ENCODE measurements around the gene SEMA4F.

SEMA4F gene

DNA sequence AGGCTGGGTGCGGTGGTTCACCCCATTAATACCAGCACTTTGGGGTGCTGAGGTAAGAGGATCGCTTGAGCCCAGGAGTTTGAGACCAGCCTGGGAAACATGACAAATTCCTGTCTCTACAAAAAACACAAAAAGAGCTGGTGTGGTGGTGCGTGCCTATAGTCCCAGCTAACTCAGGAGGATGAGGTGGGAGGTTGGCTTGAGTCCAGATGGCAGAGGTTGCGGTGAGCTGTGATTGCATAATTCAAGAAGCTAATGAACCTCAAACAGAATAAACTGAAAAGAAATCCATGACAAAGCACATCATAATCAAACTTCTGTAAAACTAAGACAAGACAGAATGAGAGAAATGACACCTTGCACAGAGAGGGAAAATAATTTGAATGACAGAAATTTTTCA lies 54.8 kb downstream of the SEMA4F start:
- DNase-seq: no peak

DNA sequence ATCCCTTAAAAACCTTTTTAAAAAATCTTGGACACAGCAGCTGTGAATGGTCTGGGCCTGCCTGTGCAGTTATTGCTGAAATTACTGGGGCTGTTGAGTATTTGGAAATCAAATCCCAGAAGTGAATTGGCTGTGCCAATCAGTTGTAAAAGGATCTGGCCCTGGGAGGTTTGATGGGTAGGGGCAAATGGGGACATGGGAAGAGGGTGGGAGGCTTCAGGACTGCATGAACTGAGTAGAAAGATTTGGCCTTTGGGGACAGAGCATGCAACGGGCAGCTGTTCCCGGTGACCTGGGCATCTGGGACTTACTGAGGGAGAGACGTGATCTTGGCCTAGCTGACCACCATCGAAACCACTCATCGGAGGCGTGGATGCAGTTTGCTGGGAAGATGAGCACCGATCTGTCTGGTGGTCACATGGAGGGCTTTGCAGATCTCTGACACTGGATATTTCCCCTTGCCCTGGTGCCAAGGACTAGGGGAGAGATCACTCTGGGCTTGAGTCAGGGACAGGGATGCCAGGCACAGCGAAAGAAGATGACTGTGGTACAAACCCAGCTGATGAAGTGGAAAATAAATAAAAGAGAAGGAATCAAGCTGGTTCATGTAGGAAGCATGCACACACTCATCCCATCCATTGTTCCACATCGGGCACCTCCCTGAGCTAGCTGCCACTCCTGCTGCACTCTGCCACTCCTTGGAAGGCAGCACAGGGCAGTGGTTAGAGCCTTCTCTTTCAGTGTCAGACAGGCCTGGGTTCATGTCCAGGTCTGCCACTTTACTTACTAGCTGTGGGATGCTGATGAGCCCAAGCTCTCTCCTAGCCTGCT lies 58.4 kb downstream of the SEMA4F start:
- no peak for DNase-seq

DNA sequence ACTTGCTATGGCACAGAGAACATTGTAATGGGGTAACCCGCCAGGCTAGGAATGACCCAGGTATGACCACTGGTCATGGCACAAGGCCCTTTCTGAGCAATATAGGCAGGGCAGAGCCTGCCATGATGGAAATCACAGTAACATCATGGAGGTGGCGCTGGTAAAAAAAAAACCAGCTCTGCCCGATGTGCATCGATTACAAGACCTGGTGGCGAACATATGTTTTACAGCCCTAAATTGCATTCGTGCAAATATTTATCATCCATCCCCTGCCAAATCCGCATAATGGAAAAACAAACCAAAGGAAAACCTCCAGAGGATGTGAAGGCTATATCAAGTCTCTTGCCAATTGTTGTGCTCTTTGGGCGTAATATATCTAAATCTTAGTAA lies 60.6 kb downstream of the SEMA4F start:
- no peak for DNase-seq

DNA sequence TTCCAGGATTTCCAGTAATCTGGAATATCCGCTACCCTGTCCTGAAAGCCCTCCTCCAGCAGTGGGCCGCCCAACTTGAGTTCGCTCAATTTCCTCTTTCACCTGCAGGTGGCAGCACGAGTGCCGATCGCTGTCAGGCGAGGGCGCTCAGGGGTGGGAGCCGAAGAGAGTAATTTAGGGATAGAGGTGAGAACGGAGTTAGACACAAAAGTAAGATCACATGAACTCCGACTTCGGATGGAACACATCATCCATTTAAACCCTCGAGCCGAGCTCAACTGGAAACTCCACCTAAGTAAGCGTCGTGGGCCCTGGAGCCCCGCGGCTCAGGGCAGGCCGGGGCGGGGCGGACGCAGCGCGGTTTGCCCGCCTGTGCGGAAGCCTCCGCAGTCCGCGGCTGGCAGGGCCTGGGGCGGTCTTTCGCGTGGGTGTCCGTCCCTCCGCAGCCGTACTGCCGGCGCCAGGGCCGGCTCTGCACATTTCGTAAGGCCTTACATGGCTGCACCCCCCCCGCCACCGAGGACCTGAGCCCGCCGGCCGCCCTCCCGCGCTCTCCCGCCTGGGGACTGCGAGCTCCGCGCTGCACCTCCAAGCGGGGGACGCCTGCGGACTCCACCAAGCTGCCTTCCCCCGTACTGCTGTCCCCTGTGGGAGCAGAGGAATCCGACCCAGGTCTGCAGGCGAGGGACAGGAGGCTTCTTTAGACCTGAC lies 61.2 kb downstream of the SEMA4F start:
- DNase-seq: peak; percentile 82

DNA sequence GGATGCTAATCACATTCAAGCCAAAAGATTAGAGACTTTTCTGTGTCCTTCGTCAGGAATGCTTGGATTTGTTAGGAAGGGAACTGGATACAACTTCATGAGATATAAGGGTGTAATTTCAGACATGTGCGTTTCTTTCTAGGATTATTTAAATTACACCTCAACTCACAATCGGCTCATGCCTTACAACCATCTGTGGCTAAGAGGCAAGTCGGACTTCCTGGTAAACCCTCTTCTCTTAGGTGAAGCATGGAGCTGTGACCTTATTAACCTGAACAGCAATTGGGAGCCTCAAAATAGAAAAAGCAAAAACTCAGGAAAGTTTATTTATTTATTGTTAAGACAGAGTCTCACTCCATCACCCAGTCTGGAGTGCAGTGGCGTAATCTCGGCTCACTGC lies 61.8 kb downstream of the SEMA4F start:
- DNase-seq: no peak

DNA sequence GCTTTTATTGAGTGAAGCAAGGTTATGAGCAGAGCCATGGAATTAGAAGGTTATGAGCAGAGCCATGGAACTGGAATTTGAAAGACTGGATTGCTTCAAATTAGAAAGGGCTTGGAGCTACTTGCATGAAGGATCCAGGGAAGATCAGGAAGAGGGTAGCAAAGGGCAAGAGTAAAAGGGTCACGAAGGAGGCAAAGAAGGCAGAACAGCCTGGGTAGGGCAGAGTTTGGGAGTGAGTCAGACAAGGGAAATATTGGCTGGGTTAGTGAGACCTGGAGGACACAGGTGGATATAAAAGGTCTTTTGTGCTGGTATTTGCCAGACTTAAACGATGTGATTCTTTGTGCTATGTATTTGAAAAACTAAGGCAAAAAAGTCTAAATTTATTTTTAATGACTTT lies 65.0 kb downstream of the SEMA4F start:
- DNase-seq: no peak

DNA sequence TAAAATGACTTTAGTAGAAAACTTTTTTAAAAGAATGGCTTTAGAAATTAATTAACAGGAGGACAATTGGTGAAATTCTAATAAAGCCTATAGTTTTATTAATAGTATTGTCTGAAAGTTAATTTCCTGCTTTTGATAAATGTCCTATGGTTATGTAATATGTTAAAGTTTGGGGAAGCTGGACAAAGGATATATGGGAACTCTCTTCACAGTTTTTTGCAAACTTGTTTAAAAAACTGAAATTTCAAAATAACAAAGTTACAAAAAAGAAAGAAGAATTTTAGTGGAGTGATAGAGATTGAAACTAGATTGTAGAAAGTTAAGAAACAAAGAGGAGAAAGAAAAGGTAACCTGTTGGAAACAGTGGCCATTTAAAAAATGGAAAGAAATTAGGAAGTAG lies 67.3 kb downstream of the SEMA4F start:
- DNase-seq: no peak

DNA sequence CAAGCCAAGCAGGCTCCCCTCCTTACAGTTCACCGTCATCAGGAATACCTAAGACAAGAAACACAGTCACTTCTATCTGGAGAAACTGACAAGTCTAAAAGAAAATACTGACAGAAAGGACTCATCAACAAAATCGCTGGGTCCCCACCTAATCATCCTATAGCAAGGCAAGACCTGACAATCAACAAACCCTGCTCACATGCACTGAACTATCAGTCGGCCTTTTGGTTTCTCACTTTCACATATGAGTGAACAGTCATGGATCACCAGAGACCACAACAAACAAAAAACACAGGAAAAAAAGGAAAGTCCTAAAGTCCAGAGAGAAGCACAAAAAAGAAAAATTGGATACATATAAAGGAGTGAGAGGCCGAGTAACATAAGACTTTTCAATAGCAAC lies 70.4 kb downstream of the SEMA4F start:
- DNase-seq: no peak

DNA sequence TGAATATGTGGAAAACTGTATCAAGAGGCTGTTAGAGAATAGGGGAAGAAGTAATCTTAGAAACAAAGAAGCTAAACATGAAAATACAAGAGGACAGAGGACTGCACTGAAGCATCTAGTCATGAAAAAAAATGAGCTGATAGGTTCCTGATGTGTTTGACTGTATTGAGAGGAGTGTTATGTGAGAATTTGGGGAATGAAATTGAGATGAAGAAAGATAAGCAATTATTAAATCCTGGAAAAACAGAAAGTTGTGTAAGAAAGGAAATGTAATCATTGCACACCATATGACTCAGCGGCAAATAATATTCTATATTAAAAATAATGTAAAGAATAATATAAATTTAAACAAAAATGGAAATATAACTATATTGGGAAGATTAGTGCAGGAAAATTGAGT lies 71.2 kb downstream of the SEMA4F start:
- no peak for DNase-seq

DNA sequence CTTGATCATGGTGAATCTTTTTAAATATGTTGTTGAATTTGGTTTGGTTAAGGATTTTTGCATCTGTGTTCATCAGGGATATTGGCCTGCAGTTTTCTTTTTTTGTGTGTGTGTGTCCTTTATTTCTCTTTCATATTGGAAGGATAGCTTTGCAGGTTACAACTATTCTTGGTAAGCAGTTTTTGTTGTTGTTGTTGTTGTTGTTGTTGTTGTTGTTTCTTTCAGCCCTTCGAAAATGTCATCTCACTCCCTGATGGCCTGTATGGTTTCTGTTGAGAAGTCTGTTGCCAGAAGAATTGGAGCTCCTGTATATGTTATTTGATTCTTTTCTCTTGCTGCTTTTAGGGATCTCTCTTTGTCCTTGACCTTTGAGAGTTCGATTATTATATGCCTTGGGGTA lies 74.8 kb downstream of the SEMA4F start:
- DNase-seq: no peak

DNA sequence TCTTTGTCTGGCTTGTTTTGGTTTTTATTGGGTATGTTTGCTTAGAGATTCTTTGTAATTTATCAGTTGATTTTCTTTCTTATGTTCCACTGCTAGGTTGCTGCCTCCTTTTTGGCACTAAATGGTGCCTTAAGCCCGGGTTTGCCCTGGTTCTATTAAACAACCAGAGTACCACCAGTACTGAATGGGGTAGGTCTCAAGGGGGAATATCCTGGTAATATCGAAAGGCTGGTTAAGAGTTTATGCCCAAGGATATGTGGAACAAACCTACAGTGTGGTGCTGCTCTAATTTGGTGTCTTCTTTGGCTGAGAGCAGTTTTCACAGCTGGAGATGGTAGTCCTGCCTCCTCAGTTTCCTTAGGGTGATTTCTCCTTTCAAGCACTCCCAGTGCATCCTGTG lies 76.5 kb downstream of the SEMA4F start:
- no peak for DNase-seq

Measured in CD4-positive, alpha-beta T cell treated with Interleukin-10 for 1 hour (primary cell).